ENCODE measurements around the gene SNHG17. TPM values are rescaled to one million over a fixed set of nuclear protein-coding genes. Genes with fewer than 3 reads are reported as not detected.
"Not testable (repeated sequence)": the region's sequence is repeated elsewhere in the genome, so short reads cannot be mapped to it uniquely, and the experiment has no call there.

Gene SNHG17
- total and polyA plus RNA-seq, 10 donors, result 28.7 to 58.0 (median 43.6) TPM

DNA sequence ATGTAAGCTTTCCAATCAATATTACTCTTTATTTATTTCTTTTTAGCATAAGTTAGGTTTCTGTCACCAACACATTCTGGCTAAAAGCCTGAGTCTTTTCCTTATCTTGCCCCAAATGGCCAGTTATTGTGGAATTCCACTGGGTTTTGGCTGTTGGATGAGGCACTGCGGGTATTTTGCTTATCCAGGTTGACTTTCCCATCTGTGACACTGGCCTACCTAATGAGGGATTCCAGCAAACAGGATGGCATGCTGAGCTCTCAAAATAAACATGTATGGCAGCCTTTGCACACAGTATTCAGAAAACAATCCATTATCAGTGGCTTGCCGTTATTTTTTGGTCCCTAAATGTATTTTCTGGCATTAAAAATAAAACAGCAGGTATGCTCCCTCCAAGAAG lies 31.0 kb upstream of the SNHG17 start:
- Histone ChIP-seq H3K9me3 (no peaks in the 10 kb centered on the region), H3K27me3 (replicated peaks in 1 of 7) (no peaks in the 10 kb centered on the region), H3K4me3 (no peak overlapping the region), H3K27ac (no peak overlapping the region), H3K36me3 (no peaks in the 10 kb centered on the region), H3K4me1 (no peaks in the 10 kb centered on the region)
- 70 to 82% (median 75%) methylated on average over 2 of the region's 2 CpGs for WGBS, 5 donors
- TF ChIP-seq CTCF (IDR thresholded peaks at IDR 0.05 in 8 of 11, conservative IDR thresholded peaks at IDR 0.05 in 3 of 11) (no peak), POLR2AphosphoS5 (IDR thresholded peaks at IDR 0.05) (no peak), POLR2A (IDR thresholded peaks at IDR 0.05) (no peak)
- no peak for DNase-seq
- intact Hi-C loops (cut with DNase I; ENCODE audit: low total_unique reads), result no loop called here

GRCh38 chr20:38461569-38461968 lies 26.4 kb upstream of the SNHG17 start:
- H3K4me1 ChIP-seq; H3K27ac ChIP-seq; H3K36me3 ChIP-seq; H3K27me3 ChIP-seq (replicated peaks in 1 of 7); H3K9me3 ChIP-seq; DNase-seq; intact Hi-C loops (cut with DNase I; ENCODE audit: low total_unique reads); H3K4me3 ChIP-seq: not testable (repeated sequence)
- WGBS, 5 donors, result 87 to 96% (median 91%) methylated on average over 15 to 30 of the region's 30 CpGs; no CpG with 5 or more reads in 2 of the 5 donors

DNA sequence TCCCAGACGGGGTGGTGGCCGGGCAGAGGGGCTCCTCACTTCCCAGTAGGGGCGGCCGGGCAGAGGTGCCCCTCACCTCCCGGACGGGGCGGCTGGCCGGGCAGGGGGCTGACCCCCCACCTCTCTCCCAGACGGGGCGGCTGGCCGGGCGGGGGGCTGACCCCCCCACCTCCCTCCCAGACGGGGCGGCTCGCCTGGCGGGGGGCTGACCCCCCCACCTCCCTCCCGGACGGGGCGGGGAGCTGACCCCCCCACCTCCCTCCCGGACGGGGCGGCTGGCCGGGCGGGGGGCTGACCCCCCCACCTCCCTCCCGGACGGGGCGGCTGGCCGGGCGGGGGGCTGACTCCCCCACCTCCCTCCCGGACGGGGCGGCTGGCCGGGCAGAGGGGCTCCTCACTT lies 26.0 kb upstream of the SNHG17 start:
- H3K36me3 ChIP-seq; H3K27me3 ChIP-seq (replicated peaks in 1 of 7); H3K27ac ChIP-seq; intact Hi-C loops (cut with DNase I; ENCODE audit: low total_unique reads); H3K4me3 ChIP-seq; DNase-seq; H3K4me1 ChIP-seq; H3K9me3 ChIP-seq: not testable (repeated sequence)
- 89 to 94% (median 92%) methylated on average over 11 to 28 of the region's 33 CpGs; no CpG with 5 or more reads in 2 of the 5 donors for WGBS, 5 donors

DNA sequence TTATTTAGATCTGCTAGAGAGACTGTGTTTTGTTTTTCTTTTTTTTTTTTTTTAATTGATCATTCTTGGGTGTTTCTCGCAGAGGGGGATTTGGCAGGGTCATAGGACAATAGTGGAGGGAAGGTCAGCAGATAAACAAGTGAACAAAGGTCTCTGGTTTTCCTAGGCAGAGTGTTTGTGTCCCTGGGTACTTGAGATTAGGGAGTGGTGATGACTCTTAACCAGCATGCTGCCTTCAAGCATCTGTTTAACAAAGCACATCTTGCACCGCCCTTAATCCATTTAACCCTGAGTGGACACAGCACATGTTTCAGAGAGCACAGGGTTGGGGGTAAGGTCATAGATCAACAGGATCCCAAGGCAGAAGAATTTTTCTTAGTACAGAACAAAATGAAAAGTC lies 25.5 kb upstream of the SNHG17 start:
- H3K4me3 ChIP-seq; intact Hi-C loops (cut with DNase I; ENCODE audit: low total_unique reads); H3K9me3 ChIP-seq; H3K36me3 ChIP-seq; H3K27me3 ChIP-seq (replicated peaks in 1 of 7); H3K4me1 ChIP-seq; H3K27ac ChIP-seq; DNase-seq: not testable (repeated sequence)
- WGBS, 5 donors, result 57 to 69% (median 63%) methylated on average over 1 of the region's 2 CpGs; no CpG with 5 or more reads in 1 of the 5 donors

DNA sequence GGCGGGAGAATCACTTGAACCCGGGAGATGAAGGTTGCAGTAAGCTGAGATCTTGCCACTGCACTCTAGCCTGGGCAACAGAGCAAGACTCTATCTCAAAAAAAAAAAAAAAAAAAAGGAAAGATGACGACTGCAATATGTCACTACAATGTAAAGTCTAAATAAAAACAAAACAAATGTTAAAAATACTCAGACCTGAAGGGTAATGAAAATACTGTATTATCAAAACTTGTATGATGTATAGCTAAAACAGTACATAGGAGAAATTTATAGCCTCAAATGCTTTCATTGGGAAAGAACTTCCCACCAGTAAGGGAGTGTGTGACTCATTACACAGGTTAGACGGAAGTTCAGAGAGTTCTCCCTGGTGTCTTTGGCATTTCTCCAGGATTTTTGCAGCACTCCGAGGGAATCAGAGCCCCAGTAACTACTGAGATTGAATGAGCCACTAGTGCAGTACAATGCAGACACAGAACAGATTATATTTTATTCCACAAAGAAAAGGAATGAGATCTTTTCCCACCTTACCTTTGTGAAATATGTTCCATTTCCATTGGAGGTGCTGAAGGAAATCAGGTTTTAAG lies 25.0 kb upstream of the SNHG17 start:
- Histone ChIP-seq H3K9me3 (no peaks in the 10 kb centered on the region), H3K4me3 (no peak overlapping the region), H3K27ac (no peak overlapping the region), H3K27me3 (replicated peaks in 1 of 7) (no peaks in the 10 kb centered on the region), H3K4me1 (peaks cover 0 to 5% (median 0%) of the 10 kb centered on the region in 6 donors), H3K36me3 (no peaks in the 10 kb centered on the region)
- no peak for TF ChIP-seq CTCF (IDR thresholded peaks at IDR 0.05 in 8 of 11, conservative IDR thresholded peaks at IDR 0.05 in 3 of 11)
- no peak for TF ChIP-seq POLR2AphosphoS5 (IDR thresholded peaks at IDR 0.05)
- TF ChIP-seq POLR2A (IDR thresholded peaks at IDR 0.05), result no peak
- intact Hi-C loops (cut with DNase I; ENCODE audit: low total_unique reads), result no loop called here
- no peak for DNase-seq
- WGBS, 5 donors, result 59 to 66% (median 62%) methylated on average over 5 of the region's 5 CpGs

GRCh38 chr20:38458314-38458713 lies 23.2 kb upstream of the SNHG17 start:
- Histone ChIP-seq H3K36me3 (no peaks in the 10 kb centered on the region), H3K27ac (no peak overlapping the region), H3K4me3 (no peak overlapping the region), H3K9me3 (no peaks in the 10 kb centered on the region), H3K4me1 (peaks cover 0 to 14% (median 5%) of the 10 kb centered on the region in 6 donors), H3K27me3 (replicated peaks in 1 of 7) (no peaks in the 10 kb centered on the region)
- no peak for DNase-seq
- intact Hi-C loops (cut with DNase I; ENCODE audit: low total_unique reads), result no loop called here
- TF ChIP-seq CTCF (IDR thresholded peaks at IDR 0.05 in 8 of 11, conservative IDR thresholded peaks at IDR 0.05 in 3 of 11) (no peak), POLR2AphosphoS5 (IDR thresholded peaks at IDR 0.05) (no peak)
- 91 to 96% (median 95%) methylated on average over 5 of the region's 5 CpGs for WGBS, 5 donors
